ENCODE measurements around the gene C1QTNF7. TPM values are rescaled to one million over a fixed set of nuclear protein-coding genes. Genes with fewer than 3 reads are reported as not detected.

C1QTNF7 gene
- total and polyA plus RNA-seq, 2 of the 13 experiments (the other 11 are each of a cell fraction or from before 2014, with no cell fraction given): not detected

DNA sequence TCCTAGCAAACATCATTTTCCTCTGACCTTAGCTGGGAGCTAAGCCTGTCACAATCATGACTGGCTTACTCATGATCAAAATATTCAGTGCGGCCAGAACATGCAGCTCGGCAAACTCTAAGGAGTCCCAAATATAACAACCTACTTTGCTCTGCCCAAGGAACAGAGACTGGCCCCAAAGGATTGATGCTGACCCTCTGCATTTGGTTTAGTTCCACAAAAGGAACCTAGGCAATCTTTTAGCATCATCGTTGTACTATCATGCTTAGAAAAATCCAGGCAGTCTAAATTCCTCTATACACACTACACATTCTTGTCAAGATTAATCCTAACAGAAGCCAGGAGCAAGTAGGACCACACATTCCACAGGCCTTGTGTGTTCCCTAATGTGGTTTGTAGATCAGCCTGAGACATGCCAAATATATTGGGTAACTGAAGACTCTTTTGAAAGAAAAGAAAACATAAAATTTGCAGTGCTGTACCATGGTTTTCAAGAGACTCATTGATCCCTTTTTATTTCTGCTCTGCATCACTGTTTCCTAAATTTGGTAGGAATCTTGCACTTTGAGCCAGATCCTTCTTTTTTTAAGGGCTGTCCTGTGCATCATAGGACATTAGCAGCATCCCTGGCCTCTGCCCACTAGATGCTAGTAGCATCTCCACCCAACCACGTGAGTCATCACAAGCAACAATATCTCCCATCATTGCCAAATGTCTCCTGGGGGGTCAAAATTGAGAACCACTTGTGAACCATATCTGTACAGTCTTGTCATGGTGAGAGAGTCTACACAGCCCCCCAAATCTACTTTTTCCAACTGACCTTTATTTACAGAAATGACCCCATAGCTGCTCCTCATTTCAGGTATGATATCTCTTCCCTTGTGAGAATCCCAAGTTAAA lies 24.3 kb downstream of the C1QTNF7 start:
- Histone ChIP-seq H3K9ac (ENCODE audit: insufficient read depth, low read depth, low read length) (no peak overlapping the region), H4K20me1 (ENCODE audit: insufficient read depth, low read length) (no peaks in the 10 kb centered on the region), H3K9me3 (ENCODE audit: low read length) (no peaks in the 10 kb centered on the region), H3K36me3 (replicated peaks in 1 of 2; ENCODE audit: control insufficient read depth in 1 of 2, insufficient read depth in 2 of 2, low read length in 2 of 2) (no peaks in the 10 kb centered on the region), H3K4me3 (replicated peaks in 1 of 3; ENCODE audit: insufficient read depth in 1 of 3, low read depth in 2 of 3, low read length in 3 of 3) (no peak overlapping the region), H3K4me2 (ENCODE audit: low read depth, low read length) (no peak overlapping the region), H3K4me1 (ENCODE audit: insufficient read depth, low read length) (no peaks in the 10 kb centered on the region), H3K79me2 (ENCODE audit: insufficient read depth, low read length) (no peaks in the 10 kb centered on the region), H3K27ac (ENCODE audit: extremely low read length, insufficient read depth, low read length) (no peak overlapping the region), H3K27me3 (ENCODE audit: control insufficient read depth in 1 of 2, insufficient read depth in 2 of 2, low read length in 2 of 2) (no peaks in the 10 kb centered on the region), H2AFZ (ENCODE audit: low read length) (no peak overlapping the region)
- FAIRE-seq: no peak
- intact Hi-C loops (cut with micrococcal nuclease; ENCODE audit: unreplicated experiment) (no loop called here), in situ Hi-C loops (cut with HindIII; ENCODE audit: extremely low pct_ligation_motif_present, low pct_unique_long_range_greater_than_20kb) (no loop called here)
- WGBS (ENCODE audit: low lambda C conversion rate): 0% methylated on average over 3 of the region's 4 CpGs
- DNase-seq (ENCODE audit: low spot score): no peak
- TF ChIP-seq GATAD1 (CRISPR knock-in tag; IDR thresholded peaks at IDR 0.05) (no peak), ARNT (IDR thresholded peaks at IDR 0.05) (no peak), SETDB1 (CRISPR knock-in tag; IDR thresholded peaks at IDR 0.05; ENCODE audit: borderline replicate concordance) (no peak), ZFP82 (CRISPR knock-in tag; IDR thresholded peaks at IDR 0.05; ENCODE audit: borderline replicate concordance) (no peak), ZNF556 (CRISPR knock-in tag; IDR thresholded peaks at IDR 0.05; ENCODE audit: borderline replicate concordance) (no peak), SUZ12 (IDR thresholded peaks at IDR 0.05; ENCODE audit: low read depth, low read length) (no peak), ZNF816 (CRISPR knock-in tag; IDR thresholded peaks at IDR 0.05; ENCODE audit: borderline replicate concordance) (no peak)
- TF ChIP-seq, protein P1, sequence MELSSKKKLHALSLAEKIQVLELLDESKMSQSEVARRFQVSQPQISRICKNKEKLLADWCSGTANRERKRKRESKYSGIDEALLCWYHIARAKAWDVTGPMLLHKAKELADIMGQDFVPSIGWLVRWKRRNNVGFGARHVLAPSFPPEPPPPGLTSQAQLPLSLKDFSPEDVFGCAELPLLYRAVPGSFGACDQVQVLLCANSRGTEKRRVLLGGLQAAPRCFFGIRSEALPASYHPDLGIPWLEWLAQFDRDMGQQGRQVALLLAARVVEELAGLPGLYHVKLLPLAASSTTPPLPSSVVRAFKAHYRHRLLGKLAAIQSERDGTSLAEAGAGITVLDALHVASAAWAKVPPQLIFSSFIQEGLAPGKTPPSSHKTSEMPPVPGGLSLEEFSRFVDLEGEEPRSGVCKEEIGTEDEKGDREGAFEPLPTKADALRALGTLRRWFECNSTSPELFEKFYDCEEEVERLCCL (CRISPR knock-in tag; IDR thresholded peaks at IDR 0.05; ENCODE audit: borderline replicate concordance): no peak
- TF ChIP-seq, protein P2, sequence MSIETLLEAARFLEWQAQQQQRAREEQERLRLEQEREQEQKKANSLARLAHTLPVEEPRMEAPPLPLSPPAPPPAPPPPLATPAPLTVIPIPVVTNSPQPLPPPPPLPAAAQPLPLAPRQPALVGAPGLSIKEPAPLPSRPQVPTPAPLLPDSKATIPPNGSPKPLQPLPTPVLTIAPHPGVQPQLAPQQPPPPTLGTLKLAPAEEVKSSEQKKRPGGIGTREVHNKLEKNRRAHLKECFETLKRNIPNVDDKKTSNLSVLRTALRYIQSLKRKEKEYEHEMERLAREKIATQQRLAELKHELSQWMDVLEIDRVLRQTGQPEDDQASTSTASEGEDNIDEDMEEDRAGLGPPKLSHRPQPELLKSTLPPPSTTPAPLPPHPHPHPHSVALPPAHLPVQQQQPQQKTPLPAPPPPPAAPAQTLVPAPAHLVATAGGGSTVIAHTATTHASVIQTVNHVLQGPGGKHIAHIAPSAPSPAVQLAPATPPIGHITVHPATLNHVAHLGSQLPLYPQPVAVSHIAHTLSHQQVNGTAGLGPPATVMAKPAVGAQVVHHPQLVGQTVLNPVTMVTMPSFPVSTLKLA (IDR thresholded peaks at IDR 0.05): no peak
- ChIA-PET POLR2A (no interaction called here), CTCF (ENCODE audit: low intra/inter-chr PET ratio, low total read pairs) (no interaction called here)
- BruUV-seq (replicated peaks): no TSS peak
- no peak for ATAC-seq
